OCI-LY3 (cell line): ENCODE results near the gene MED15.
"Not testable (repeated sequence)": the region's sequence is repeated elsewhere in the genome, so short reads cannot be mapped to it uniquely, and the experiment has no call there.

ENCODE experiments used
- H2AFZ ChIP-seq: fragments of 200-600, 300-600 bp; shearing (Covaris generic); 2 replicates; pipeline ENCODE4 v1.6.0; 2014; ENCODE audit warnings: antibody characterized with exemption, low read depth, low read length
- H3K27ac ChIP-seq: fragments of 200-600, 300-600 bp; sonication (generic); 2 replicates; pipeline ENCODE4 v1.5.1; 2014; ENCODE audit warnings: mild to moderate bottlenecking, low read length, moderate library complexity, mixed read lengths
- H3K27me3 ChIP-seq: fragments of 200-600, 300-600 bp; sonication (generic); 2 replicates; pipeline ENCODE4 v1.6.1; 2014; ENCODE audit warnings: low read depth, low read length, mixed read lengths
- H3K36me3 ChIP-seq: fragments of 200-600, 300-600 bp; sonication (generic); replicated peaks from 2 replicates; pipeline ENCODE3; 2014; ENCODE audit warnings: low read depth, low read length, mixed read lengths
- H3K4me1 ChIP-seq: fragments of 300-600, 200-600 bp; sonication (generic); 2 replicates; pipeline ENCODE4 v1.6.1; 2014; ENCODE audit warnings: low read length, mixed read lengths
- H3K4me2 ChIP-seq: fragments of 200-600, 300-600 bp; sonication (generic); 2 replicates; pipeline ENCODE4 v1.6.1; 2014; ENCODE audit warnings: low read length, mixed read lengths
- H3K4me3 ChIP-seq: fragments of 300-600, 200-600 bp; sonication (generic); 2 replicates; pipeline ENCODE4 v1.5.1; 2014; ENCODE audit warnings: antibody characterized with exemption, mild to moderate bottlenecking, low read length, moderate library complexity
- H3K79me2 ChIP-seq: fragments of 300-600, 200-600 bp; shearing (Covaris generic); 2 replicates; pipeline ENCODE4 v1.6.1; 2014; ENCODE audit warnings: mild to moderate bottlenecking, low read length, mixed read lengths
- H3K9ac ChIP-seq: fragments of 300-600, 200-600 bp; shearing (Covaris generic); 2 replicates; pipeline ENCODE4 v1.6.0; 2014; ENCODE audit warnings: mild to moderate bottlenecking, low read length, moderate library complexity
- H3K9me3 ChIP-seq: fragments of 200-600, 300-600 bp; shearing (Covaris generic); 2 replicates; pipeline ENCODE4 v1.6.1; 2014; ENCODE audit warnings: low read length, mixed read lengths; ENCODE audit not compliant: insufficient read depth
- H4K20me1 ChIP-seq: fragments of 200-600, 300-600 bp; sonication (generic); 2 replicates; pipeline ENCODE4 v1.6.1; 2016; ENCODE audit warnings: low read length, mixed read lengths; ENCODE audit not compliant: insufficient read depth
- EZH2phosphoT487 ChIP-seq: fragments of 200-600 bp; shearing (Covaris generic); IDR thresholded peaks from 2 replicates; pipeline ENCODE4 v1.6.1; 2018; ENCODE audit warnings: antibody characterized with exemption, mixed run types, low read depth
- TF ChIP-seq, protein P1 (sequence below): fragments of 200-600, 300-600 bp; sonication (generic); IDR thresholded peaks from 2 replicates; pipeline ENCODE4 v1.5.1; 2014; ENCODE audit warnings: antibody characterized with exemption, low read length, low read depth

Gene MED15

DNA sequence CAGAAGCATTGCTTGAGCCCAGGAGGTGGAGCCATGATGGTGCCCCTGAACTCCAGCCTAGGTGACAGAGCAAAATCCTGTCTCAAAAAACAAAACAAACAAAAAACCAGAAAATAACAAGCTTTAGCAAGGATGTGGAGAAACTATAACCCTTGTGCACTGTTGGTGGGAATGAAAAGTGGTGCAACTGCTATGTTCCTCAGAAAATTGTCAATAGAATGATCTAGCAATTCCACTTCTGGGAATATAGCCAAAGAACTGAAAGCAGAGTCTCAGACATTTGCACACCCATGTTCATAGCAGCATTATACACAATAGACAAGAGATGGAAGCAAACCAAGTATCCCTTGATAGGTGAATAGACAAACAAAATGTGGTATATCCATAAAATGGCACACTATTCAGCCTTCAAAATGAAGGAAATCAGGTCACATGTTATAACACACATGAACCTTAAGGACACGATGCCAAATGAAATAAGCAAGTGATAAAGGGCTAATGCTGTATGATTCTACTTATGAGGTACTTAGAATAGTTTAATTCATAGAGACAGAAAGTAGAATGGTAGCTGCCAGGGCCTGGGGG is 27.7 kb upstream of the MED15 start:
- no peak overlapping the region for H3K9ac ChIP-seq

DNA sequence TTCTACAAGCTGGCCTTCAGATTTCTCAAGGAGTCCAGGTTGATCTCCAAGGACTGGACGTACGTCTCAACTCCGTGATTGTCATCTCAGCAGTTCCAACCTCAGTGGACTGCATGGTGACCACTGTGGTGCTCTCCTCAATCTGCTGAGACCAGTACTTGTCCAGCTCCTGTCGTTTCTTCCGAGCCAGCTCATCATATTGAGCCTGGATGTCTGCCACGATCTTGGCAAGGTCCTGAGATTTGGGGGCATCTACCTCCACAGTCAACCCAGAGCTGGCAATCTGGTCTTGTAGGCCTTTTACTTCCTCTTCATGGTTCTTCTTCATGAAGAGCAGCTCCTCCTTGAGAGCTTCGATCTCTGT is 24.3 kb upstream of the MED15 start:
- not testable (repeated sequence) for H3K4me1 ChIP-seq, H3K79me2 ChIP-seq

More for the DNA sequence above, 27.7 kb upstream of the MED15 start:
- no peak overlapping the region for H3K4me3 ChIP-seq
- H2AFZ ChIP-seq = no peak overlapping the region
- H3K79me2 ChIP-seq = no peaks in the 10 kb centered on the region
- peaks cover 14% of the 10 kb centered on the region for H3K36me3 ChIP-seq
- no peak overlapping the region for H3K27ac ChIP-seq
- no peaks in the 10 kb centered on the region for H4K20me1 ChIP-seq
- H3K4me1 ChIP-seq = no peaks in the 10 kb centered on the region
- no peaks in the 10 kb centered on the region for H3K27me3 ChIP-seq
- H3K4me2 ChIP-seq = no peak overlapping the region
- TF ChIP-seq EZH2phosphoT487 = no peak
- TF ChIP-seq, protein P1, sequence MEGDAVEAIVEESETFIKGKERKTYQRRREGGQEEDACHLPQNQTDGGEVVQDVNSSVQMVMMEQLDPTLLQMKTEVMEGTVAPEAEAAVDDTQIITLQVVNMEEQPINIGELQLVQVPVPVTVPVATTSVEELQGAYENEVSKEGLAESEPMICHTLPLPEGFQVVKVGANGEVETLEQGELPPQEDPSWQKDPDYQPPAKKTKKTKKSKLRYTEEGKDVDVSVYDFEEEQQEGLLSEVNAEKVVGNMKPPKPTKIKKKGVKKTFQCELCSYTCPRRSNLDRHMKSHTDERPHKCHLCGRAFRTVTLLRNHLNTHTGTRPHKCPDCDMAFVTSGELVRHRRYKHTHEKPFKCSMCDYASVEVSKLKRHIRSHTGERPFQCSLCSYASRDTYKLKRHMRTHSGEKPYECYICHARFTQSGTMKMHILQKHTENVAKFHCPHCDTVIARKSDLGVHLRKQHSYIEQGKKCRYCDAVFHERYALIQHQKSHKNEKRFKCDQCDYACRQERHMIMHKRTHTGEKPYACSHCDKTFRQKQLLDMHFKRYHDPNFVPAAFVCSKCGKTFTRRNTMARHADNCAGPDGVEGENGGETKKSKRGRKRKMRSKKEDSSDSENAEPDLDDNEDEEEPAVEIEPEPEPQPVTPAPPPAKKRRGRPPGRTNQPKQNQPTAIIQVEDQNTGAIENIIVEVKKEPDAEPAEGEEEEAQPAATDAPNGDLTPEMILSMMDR = no peak
- no peaks in the 10 kb centered on the region for H3K9me3 ChIP-seq

DNA sequence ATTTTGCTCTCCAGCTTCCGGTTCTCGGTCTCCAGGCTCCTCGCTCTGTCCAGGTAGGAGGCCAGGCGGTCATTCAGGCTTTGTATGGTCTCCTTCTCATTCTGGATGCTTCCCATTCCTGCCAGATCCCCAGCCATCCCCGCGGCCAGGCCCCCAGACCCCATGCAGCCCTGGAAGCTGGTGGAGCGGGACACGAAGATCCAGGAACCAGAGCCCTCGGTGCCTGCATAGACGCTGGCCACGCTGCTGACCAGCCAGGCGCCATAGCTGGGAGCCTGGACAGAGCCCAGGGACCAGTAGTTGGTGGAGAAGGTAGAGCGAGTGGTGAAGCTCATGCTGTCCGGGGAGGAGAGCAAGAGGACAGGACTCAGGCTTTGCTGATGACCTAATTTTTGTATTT is 23.6 kb upstream of the MED15 start:
- Histone ChIP-seq H3K4me3 (no peak overlapping the region), H2AFZ (no peak overlapping the region), H3K27ac (no peak overlapping the region), H3K4me2 (no peak overlapping the region), H3K36me3 (peaks cover 25% of the 10 kb centered on the region), H3K4me1 (no peaks in the 10 kb centered on the region), H4K20me1 (peaks cover 12% of the 10 kb centered on the region), H3K27me3 (no peaks in the 10 kb centered on the region), H3K9ac (no peak overlapping the region), H3K9me3 (no peaks in the 10 kb centered on the region), H3K79me2 (peaks cover 1% of the 10 kb centered on the region; the same call in 1 of the 2 replicates)
- TF ChIP-seq EZH2phosphoT487 = no peak
- TF ChIP-seq, protein P1 = no peak

More for the DNA sequence above, 24.3 kb upstream of the MED15 start:
- not testable (repeated sequence) for H3K4me3 ChIP-seq, H4K20me1 ChIP-seq, H2AFZ ChIP-seq, H3K9ac ChIP-seq, H3K27ac ChIP-seq, H3K27me3 ChIP-seq, H3K4me2 ChIP-seq, H3K9me3 ChIP-seq
- peaks cover 22% of the 10 kb centered on the region for H3K36me3 ChIP-seq

DNA sequence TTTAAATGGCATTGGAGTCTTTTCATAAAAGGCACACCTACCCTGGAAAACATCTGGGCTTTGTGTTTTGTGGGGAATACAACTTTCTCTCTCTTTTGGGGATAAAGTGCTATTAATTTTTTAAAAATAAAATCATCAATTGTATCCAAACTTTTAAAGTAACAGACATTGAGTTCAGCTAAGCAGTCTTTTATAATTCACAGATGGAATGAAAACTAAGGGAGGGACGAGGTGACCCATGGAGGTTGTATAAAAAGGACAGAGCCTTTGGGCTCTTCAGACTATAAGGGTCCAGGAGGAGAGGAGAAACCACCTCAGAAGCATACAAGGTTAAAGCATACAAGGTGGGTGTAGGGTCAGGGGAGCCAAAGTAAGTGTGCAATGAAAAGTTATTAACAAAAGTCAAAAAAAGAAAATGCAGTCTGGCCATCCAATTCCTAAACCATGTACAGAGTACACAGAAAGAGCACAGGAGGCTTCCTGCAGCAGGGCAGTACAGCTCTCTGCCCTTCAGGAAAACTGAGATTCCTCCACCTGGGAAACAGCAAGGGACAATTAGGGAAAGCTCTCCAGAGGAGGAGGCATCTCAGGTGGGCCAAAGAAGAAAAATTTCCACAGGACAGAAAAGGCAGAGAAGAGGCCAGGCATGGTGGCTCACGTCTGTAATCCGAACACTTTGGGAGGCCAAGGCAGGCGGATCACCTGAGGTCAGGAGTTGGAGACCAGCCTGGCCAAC is 22.3 kb upstream of the MED15 start:
- Histone ChIP-seq H3K4me3 (no peak overlapping the region), H4K20me1 (peaks cover 26% of the 10 kb centered on the region), H3K4me2 (no peak overlapping the region), H3K79me2 (peaks cover 14% of the 10 kb centered on the region), H3K36me3 (peaks cover 20% of the 10 kb centered on the region), H2AFZ (no peak overlapping the region), H3K9ac (no peak overlapping the region), H3K4me1 (no peaks in the 10 kb centered on the region), H3K27ac (no peak overlapping the region), H3K9me3 (no peaks in the 10 kb centered on the region), H3K27me3 (no peaks in the 10 kb centered on the region)
- no peak for TF ChIP-seq EZH2phosphoT487
- TF ChIP-seq, protein P1 = no peak
